Rectal smooth muscle tissue (tissue), 1 donor: Measurements from ENCODE around the gene GPR31.

Experiments
- H3K27ac ChIP-seq: one replicate; pipeline ENCODE4 v1.7.0; 2013; ENCODE audit warnings: low read depth, low read length, inconsistent platforms
- H3K27me3 ChIP-seq: one replicate; pipeline ENCODE4 v1.7.0; 2013; ENCODE audit warnings: low read length; ENCODE audit not compliant: control insufficient read depth, insufficient read depth
- H3K36me3 ChIP-seq: one replicate; pipeline ENCODE4 v1.7.0; 2013; ENCODE audit warnings: low read length; ENCODE audit not compliant: control insufficient read depth, insufficient read depth
- H3K4me1 ChIP-seq: one replicate; pipeline ENCODE4 v1.7.0; 2013; ENCODE audit warnings: low read length; ENCODE audit not compliant: control insufficient read depth, insufficient read depth
- H3K4me3 ChIP-seq: one replicate; pipeline ENCODE4 v1.7.0; 2013; ENCODE audit warnings: low read length
- H3K9ac ChIP-seq: one replicate; pipeline ENCODE4 v1.7.0; 2013; ENCODE audit warnings: low read length

GPR31 gene

GRCh38 chr6:167119670-167120582 lies 37.9 kb downstream of the GPR31 start:
- Histone ChIP-seq H3K36me3 (no peaks in the 10 kb centered on the region), H3K27ac (peak overlapping the region; percentile 16), H3K9ac (no peak overlapping the region), H3K4me1 (peaks cover 11% of the 10 kb centered on the region), H3K4me3 (no peak overlapping the region), H3K27me3 (no peaks in the 10 kb centered on the region)

GRCh38 chr6:167118839-167119238 lies 38.9 kb downstream of the GPR31 start:
- Histone ChIP-seq H3K4me3 (no peak overlapping the region), H3K27me3 (no peaks in the 10 kb centered on the region), H3K36me3 (no peaks in the 10 kb centered on the region), H3K27ac (no peak overlapping the region), H3K9ac (no peak overlapping the region), H3K4me1 (peaks cover 11% of the 10 kb centered on the region)

- Histone ChIP-seq H3K4me3 (no peak overlapping the region), H3K27ac (no peak overlapping the region), H3K4me1 (peaks cover 11% of the 10 kb centered on the region), H3K36me3 (no peaks in the 10 kb centered on the region), H3K27me3 (no peaks in the 10 kb centered on the region), H3K9ac (no peak overlapping the region)
These were observed 39.8 kb downstream of the GPR31 start for GRCh38 chr6:167118006-167118405.

- no peaks in the 10 kb centered on the region for H3K36me3 ChIP-seq
- H3K27me3 ChIP-seq: no peaks in the 10 kb centered on the region
- H3K4me1 ChIP-seq: peaks cover 11% of the 10 kb centered on the region
These were observed 40.9 kb downstream of the GPR31 start for GRCh38 chr6:167116838-167117228.

GRCh38 chr6:167116109-167116837 lies 41.5 kb downstream of the GPR31 start:
- peak overlapping the region; percentile 80 for H3K27ac ChIP-seq
- H3K36me3 ChIP-seq: no peaks in the 10 kb centered on the region
- peaks cover 11% of the 10 kb centered on the region for H3K4me1 ChIP-seq
- H3K4me3 ChIP-seq: no peak overlapping the region
- H3K27me3 ChIP-seq: no peaks in the 10 kb centered on the region
- H3K9ac ChIP-seq: no peak overlapping the region

More at GRCh38 chr6:167116838-167117228, 40.9 kb downstream of the GPR31 start:
- H3K9ac ChIP-seq: no peak overlapping the region
- no peak overlapping the region for H3K4me3 ChIP-seq
- H3K27ac ChIP-seq: peak overlapping the region; percentile 80

GRCh38 chr6:167115054-167115453 lies 42.7 kb downstream of the GPR31 start:
- H3K27me3 ChIP-seq: no peaks in the 10 kb centered on the region
- peaks cover 9% of the 10 kb centered on the region for H3K4me1 ChIP-seq
- no peak overlapping the region for H3K9ac ChIP-seq
- no peak overlapping the region for H3K27ac ChIP-seq
- H3K4me3 ChIP-seq: no peak overlapping the region
- no peaks in the 10 kb centered on the region for H3K36me3 ChIP-seq

GRCh38 chr6:167113935-167114910 lies 43.6 kb downstream of the GPR31 start:
- no peaks in the 10 kb centered on the region for H3K27me3 ChIP-seq
- H3K27ac ChIP-seq: no peak overlapping the region
- no peak overlapping the region for H3K4me3 ChIP-seq
- H3K9ac ChIP-seq: no peak overlapping the region
- H3K36me3 ChIP-seq: no peaks in the 10 kb centered on the region
- peaks cover 9% of the 10 kb centered on the region for H3K4me1 ChIP-seq

- Histone ChIP-seq H3K9ac (no peak overlapping the region), H3K36me3 (no peaks in the 10 kb centered on the region), H3K4me1 (peaks cover 9% of the 10 kb centered on the region), H3K4me3 (no peak overlapping the region), H3K27me3 (no peaks in the 10 kb centered on the region), H3K27ac (no peak overlapping the region)
These were observed 44.6 kb downstream of the GPR31 start for GRCh38 chr6:167113047-167113754.

GRCh38 chr6:167112421-167112820 lies 45.4 kb downstream of the GPR31 start:
- H3K27ac ChIP-seq: no peak overlapping the region
- H3K36me3 ChIP-seq: no peaks in the 10 kb centered on the region
- H3K27me3 ChIP-seq: no peaks in the 10 kb centered on the region
- H3K4me1 ChIP-seq: peaks cover 9% of the 10 kb centered on the region
- H3K9ac ChIP-seq: no peak overlapping the region
- H3K4me3 ChIP-seq: no peak overlapping the region

GRCh38 chr6:167111597-167111996 lies 46.2 kb downstream of the GPR31 start:
- Histone ChIP-seq H3K4me3 (no peak overlapping the region), H3K27ac (no peak overlapping the region), H3K4me1 (peaks cover 7% of the 10 kb centered on the region), H3K36me3 (no peaks in the 10 kb centered on the region), H3K27me3 (no peaks in the 10 kb centered on the region), H3K9ac (no peak overlapping the region)

- Histone ChIP-seq H3K27ac (no peak overlapping the region), H3K9ac (no peak overlapping the region), H3K4me1 (no peaks in the 10 kb centered on the region), H3K36me3 (no peaks in the 10 kb centered on the region), H3K4me3 (no peak overlapping the region), H3K27me3 (no peaks in the 10 kb centered on the region)
These were observed 48.1 kb downstream of the GPR31 start for GRCh38 chr6:167109651-167110050.
